Neural progenitor cell (in vitro differentiated cells): ENCODE results near the gene NF1. TPM values are rescaled to one million over a fixed set of nuclear protein-coding genes. Genes with fewer than 3 reads are reported as not detected.

Source experiments
- DNase-seq: peaks from one replicate; pipeline ENCODE4 v3.0.0-alpha.2; 2016; ENCODE audit warnings: low spot score
- H2AFZ ChIP-seq: fragments of 200-600 bp; sonication (generic); replicated peaks from 2 replicates; pipeline ENCODE4 v1.6.1; 2016; ENCODE audit warnings: antibody characterized with exemption
- H3F3A ChIP-seq: fragments of 200-600 bp; sonication (generic); 2 replicates; pipeline ENCODE4 v1.6.1; 2016; ENCODE audit warnings: antibody characterized with exemption, low read depth
- H3K27ac ChIP-seq: fragments of 200-600 bp; sonication (generic); 2 replicates; pipeline ENCODE4 v1.5.1; 2016; ENCODE audit warnings: mild to moderate bottlenecking
- H3K27me3 ChIP-seq: fragments of 200-600 bp; sonication (generic); 2 replicates; pipeline ENCODE4 v1.6.1; 2016; ENCODE audit warnings: mild to moderate bottlenecking, moderate library complexity
- H3K36me3 ChIP-seq: fragments of 200-600 bp; sonication (generic); 2 replicates; pipeline ENCODE4 v1.5.1; 2016
- H3K4me1 ChIP-seq: fragments of 200-600 bp; sonication (generic); 2 replicates; pipeline ENCODE4 v1.6.1; 2016; ENCODE audit warnings: mixed run types
- H3K4me2 ChIP-seq: fragments of 200-600 bp; sonication (generic); 2 replicates; pipeline ENCODE4 v1.6.1; 2016
- H3K4me3 ChIP-seq: fragments of 200-600 bp; sonication (generic); 2 replicates; pipeline ENCODE4 v1.5.1; 2016
- H3K79me2 ChIP-seq: fragments of 200-600 bp; sonication (generic); 2 replicates; pipeline ENCODE4 v1.6.1; 2016; ENCODE audit warnings: low read depth
- H3K9ac ChIP-seq: fragments of 200-600 bp; sonication (generic); 2 replicates; pipeline ENCODE4 v1.6.1; 2016
- H3K9me3 ChIP-seq: fragments of 200-600 bp; sonication (generic); 2 replicates; pipeline ENCODE4 v1.5.1; 2016; ENCODE audit warnings: low read depth
- H4K20me1 ChIP-seq: fragments of 200-600 bp; sonication (generic); 2 replicates; pipeline ENCODE4 v1.6.1; 2016; ENCODE audit warnings: low read depth
- H3K27ac Mint-ChIP-seq: 3 replicates; pipeline ENCODE4 v1.8.0; 2021; ENCODE audit warnings: mixed read lengths
- H3K27me3 Mint-ChIP-seq: 2 replicates; pipeline ENCODE4 v1.8.0; 2022; ENCODE audit warnings: low read depth, mild to moderate bottlenecking, inconsistent platforms, moderate library complexity, mixed read lengths; ENCODE audit not compliant: insufficient read depth
- H3K36me3 Mint-ChIP-seq: 3 replicates; pipeline ENCODE4 v1.8.0; 2021; ENCODE audit warnings: mixed read lengths
- H3K4me1 Mint-ChIP-seq: 3 replicates; pipeline ENCODE4 v1.8.0; 2021; ENCODE audit warnings: mixed read lengths
- H3K4me3 Mint-ChIP-seq: 3 replicates; pipeline ENCODE4 v1.8.0; 2021; ENCODE audit warnings: mild to moderate bottlenecking, moderate library complexity, mixed read lengths
- H3K9me3 Mint-ChIP-seq: 3 replicates; pipeline ENCODE4 v1.8.0; 2020; ENCODE audit warnings: mixed read lengths
- CTCF ChIP-seq: fragments of 200-600 bp; sonication (generic); IDR thresholded peaks from 2 replicates; pipeline ENCODE4 v1.5.1; 2017; ENCODE audit warnings: antibody characterized with exemption, mild to moderate bottlenecking
- EZH2 ChIP-seq: fragments of 200-600 bp; sonication (generic); IDR thresholded peaks from 2 replicates; pipeline ENCODE4 v1.6.1; 2017; ENCODE audit warnings: antibody characterized with exemption, mild to moderate bottlenecking, moderate library complexity
- EZH2phosphoT487 ChIP-seq: fragments of 200-600 bp; sonication (generic); IDR thresholded peaks from 2 replicates; pipeline ENCODE4 v1.6.1; 2017; ENCODE audit warnings: antibody characterized with exemption
- total RNA-seq: library from RNA; depleted of rRNA; stranded (reverse); fragments of >200 nt; gene quantifications from 2 replicates; pipeline ENCODE4 v1.2.3, GENCODE V29; 2015; ENCODE audit warnings: low replicate concordance

NF1 gene
- total RNA-seq, 1 donor from 2014 or later: 54.8 TPM

- Histone ChIP-seq H3K4me3 (no peak overlapping the region), H3K27me3 (peaks cover 28% of the 10 kb centered on the region), H3K27ac (no peak overlapping the region), H3K9ac (no peak overlapping the region), H3K4me2 (no peak overlapping the region), H3K79me2 (no peaks in the 10 kb centered on the region), H3F3A (peaks cover 20% of the 10 kb centered on the region), H3K36me3 (no peaks in the 10 kb centered on the region), H3K4me1 (no peaks in the 10 kb centered on the region), H2AFZ (no peak overlapping the region), H3K9me3 (no peaks in the 10 kb centered on the region), H4K20me1 (peaks cover 8% of the 10 kb centered on the region)
- H3K27ac Mint-ChIP-seq: no peak overlapping the region
- H3K9me3 Mint-ChIP-seq: no peaks in the 10 kb centered on the region
- DNase-seq: no peak
- peaks cover 10% of the 10 kb centered on the region for H3K27me3 Mint-ChIP-seq
- no peak for TF ChIP-seq EZH2phosphoT487
- no peak for TF ChIP-seq CTCF
- TF ChIP-seq EZH2: no peak
- no peak overlapping the region for H3K4me3 Mint-ChIP-seq
- peaks cover 3% of the 10 kb centered on the region for H3K36me3 Mint-ChIP-seq
- peaks cover 9% of the 10 kb centered on the region for H3K4me1 Mint-ChIP-seq
These were observed 291.8 kb downstream of the NF1 start for GRCh38 chr17:31386542-31387075.

- no peaks in the 10 kb centered on the region for H3K9me3 Mint-ChIP-seq
- no peak overlapping the region for H3K27ac Mint-ChIP-seq
- peaks cover 3% of the 10 kb centered on the region for H3K36me3 Mint-ChIP-seq
- H2AFZ ChIP-seq: no peak overlapping the region
- H3K4me2 ChIP-seq: no peak overlapping the region
- peaks cover 13% of the 10 kb centered on the region for H4K20me1 ChIP-seq
- no peaks in the 10 kb centered on the region for H3K36me3 ChIP-seq
- DNase-seq: no peak
- H3K27ac ChIP-seq: no peak overlapping the region
- H3K9ac ChIP-seq: no peak overlapping the region
- no peak overlapping the region for H3K4me3 ChIP-seq
- peaks cover 17% of the 10 kb centered on the region for H3F3A ChIP-seq
- H3K4me3 Mint-ChIP-seq: no peak overlapping the region
- TF ChIP-seq EZH2 (no peak), CTCF (no peak), EZH2phosphoT487 (no peak)
- H3K4me1 Mint-ChIP-seq: peaks cover 11% of the 10 kb centered on the region
- no peaks in the 10 kb centered on the region for H3K9me3 ChIP-seq
- H3K79me2 ChIP-seq: no peaks in the 10 kb centered on the region
- H3K27me3 ChIP-seq: peaks cover 36% of the 10 kb centered on the region
- H3K4me1 ChIP-seq: peaks cover 5% of the 10 kb centered on the region
- peaks cover 11% of the 10 kb centered on the region for H3K27me3 Mint-ChIP-seq
These were observed 292.7 kb downstream of the NF1 start for GRCh38 chr17:31387438-31387837.

GRCh38 chr17:31388351-31388750 lies 293.6 kb downstream of the NF1 start:
- Histone ChIP-seq H3K27me3 (peaks cover 45% of the 10 kb centered on the region), H3K9ac (no peak overlapping the region), H3K36me3 (no peaks in the 10 kb centered on the region), H3K4me1 (peaks cover 5% of the 10 kb centered on the region), H3K79me2 (no peaks in the 10 kb centered on the region), H3K4me3 (no peak overlapping the region), H3K4me2 (no peak overlapping the region), H3F3A (peaks cover 17% of the 10 kb centered on the region), H2AFZ (no peak overlapping the region), H4K20me1 (peaks cover 23% of the 10 kb centered on the region), H3K9me3 (no peaks in the 10 kb centered on the region), H3K27ac (no peak overlapping the region)
- Mint-ChIP-seq H3K9me3 (no peaks in the 10 kb centered on the region), H3K27me3 (peaks cover 16% of the 10 kb centered on the region), H3K36me3 (peaks cover under 1% of the 10 kb centered on the region), H3K27ac (no peak overlapping the region), H3K4me1 (peaks cover 15% of the 10 kb centered on the region), H3K4me3 (no peak overlapping the region)
- TF ChIP-seq EZH2phosphoT487: no peak
- no peak for TF ChIP-seq EZH2
- no peak for TF ChIP-seq CTCF
- no peak for DNase-seq
